Measurements from ENCODE around the gene FGD6.

- no peak for TF ChIP-seq CEBPB (IDR thresholded peaks at IDR 0.05; ENCODE audit: low read depth, low read length)
- TF ChIP-seq, protein P1, sequence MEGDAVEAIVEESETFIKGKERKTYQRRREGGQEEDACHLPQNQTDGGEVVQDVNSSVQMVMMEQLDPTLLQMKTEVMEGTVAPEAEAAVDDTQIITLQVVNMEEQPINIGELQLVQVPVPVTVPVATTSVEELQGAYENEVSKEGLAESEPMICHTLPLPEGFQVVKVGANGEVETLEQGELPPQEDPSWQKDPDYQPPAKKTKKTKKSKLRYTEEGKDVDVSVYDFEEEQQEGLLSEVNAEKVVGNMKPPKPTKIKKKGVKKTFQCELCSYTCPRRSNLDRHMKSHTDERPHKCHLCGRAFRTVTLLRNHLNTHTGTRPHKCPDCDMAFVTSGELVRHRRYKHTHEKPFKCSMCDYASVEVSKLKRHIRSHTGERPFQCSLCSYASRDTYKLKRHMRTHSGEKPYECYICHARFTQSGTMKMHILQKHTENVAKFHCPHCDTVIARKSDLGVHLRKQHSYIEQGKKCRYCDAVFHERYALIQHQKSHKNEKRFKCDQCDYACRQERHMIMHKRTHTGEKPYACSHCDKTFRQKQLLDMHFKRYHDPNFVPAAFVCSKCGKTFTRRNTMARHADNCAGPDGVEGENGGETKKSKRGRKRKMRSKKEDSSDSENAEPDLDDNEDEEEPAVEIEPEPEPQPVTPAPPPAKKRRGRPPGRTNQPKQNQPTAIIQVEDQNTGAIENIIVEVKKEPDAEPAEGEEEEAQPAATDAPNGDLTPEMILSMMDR (conservative IDR thresholded peaks at IDR 0.05; ENCODE audit: low read depth, low read length), result no peak
- TF ChIP-seq POLR2A (IDR thresholded peaks at IDR 0.05; ENCODE audit: low read depth, low read length), result no peak
- no peak for TF ChIP-seq MXI1 (IDR thresholded peaks at IDR 0.05; ENCODE audit: borderline replicate concordance, low read depth, low read length)
- no peak for TF ChIP-seq SMC3 (IDR thresholded peaks at IDR 0.05; ENCODE audit: low read depth, low read length)
- TF ChIP-seq USF2 (IDR thresholded peaks at IDR 0.05; ENCODE audit: low read depth, low read length), result no peak
- no peak for TF ChIP-seq RFX5 (IDR thresholded peaks at IDR 0.05; ENCODE audit: low read depth, low read length)
- TF ChIP-seq RCOR1 (IDR thresholded peaks at IDR 0.05; ENCODE audit: insufficient replicate concordance, low read length), result no peak
These were observed 70.5 kb downstream of the FGD6 start for GRCh38 chr12:95146769-95147168.

Measured in IMR-90 (cell line).